K562 (cell line): ENCODE results near the gene DSTYK. TPM values are rescaled to one million over a fixed set of nuclear protein-coding genes. Genes with fewer than 3 reads are reported as not detected.
A peak's percentile ranks its signal among the peaks of the same experiment; 100 is the strongest.

Source experiments
- ARHGAP35 ChIP-seq: fragments of 450-650 bp; IDR thresholded peaks from 2 replicates; pipeline ENCODE4 v1.6.1; 2018; ENCODE audit not compliant: partially characterized antibody
- CREBBP ChIP-seq: IDR thresholded peaks from one replicate; pipeline ENCODE4 v1.6.1; 2012; ENCODE audit warnings: low read depth, mild to moderate bottlenecking, control low read depth, inconsistent platforms, low read length
- DNMT1 ChIP-seq: fragments of 450-650 bp; IDR thresholded peaks from 2 replicates; pipeline ENCODE4 v1.6.1; 2016; ENCODE audit warnings: antibody characterized with exemption, mild to moderate bottlenecking
- ELF4 ChIP-seq: fragments of 450-650 bp; formaldehyde crosslinking; IDR thresholded peaks from 2 replicates; pipeline ENCODE4 v1.4.0; 2022; ENCODE audit warnings: missing genetic modification characterization
- FOXA3 ChIP-seq, 2 experiments: fragments of 450-650 bp in 1 of 2; sonication (generic) in 1 of 2; formaldehyde crosslinking; IDR thresholded peaks in 1 of 2; conservative IDR thresholded peaks in 1 of 2; 2 replicates each; pipeline versions ENCODE4 v1.4.0 to v1.8.0; 2020 to 2022; ENCODE audit warnings: mild to moderate bottlenecking in 2 of 2, missing genetic modification reagents in 1 of 2
- FOXK1 ChIP-seq: sonication (generic); formaldehyde crosslinking; IDR thresholded peaks from 2 replicates; pipeline ENCODE4 v1.8.0; 2022; ENCODE audit warnings: missing genetic modification reagents, mild to moderate bottlenecking, borderline replicate concordance
- HDAC2 ChIP-seq: fragments of 450-650 bp; IDR thresholded peaks from 2 replicates; pipeline ENCODE4 v1.6.1; 2016; ENCODE audit warnings: mild to moderate bottlenecking
- KHSRP ChIP-seq: fragments of 450-650 bp; IDR thresholded peaks from 2 replicates; pipeline ENCODE4 v1.6.1; 2017
- MCM5 ChIP-seq: fragments of 450-650 bp; IDR thresholded peaks from 2 replicates; pipeline ENCODE4 v1.6.1; 2016; ENCODE audit warnings: low read depth
- NBN ChIP-seq: fragments of 450-650 bp; IDR thresholded peaks from 2 replicates; pipeline ENCODE4 v1.6.1; 2016; ENCODE audit warnings: low read depth, mild to moderate bottlenecking
- NFIC ChIP-seq: fragments of 450-650 bp; IDR thresholded peaks from 2 replicates; pipeline ENCODE4 v1.6.1; 2017; ENCODE audit warnings: mild to moderate bottlenecking, inconsistent platforms
- NFXL1 ChIP-seq: fragments of 450-650 bp; formaldehyde crosslinking; IDR thresholded peaks from 2 replicates; pipeline ENCODE4 v1.4.0; 2021; ENCODE audit warnings: mild to moderate bottlenecking
- POU5F1 ChIP-seq: fragments of 150-350 bp; IDR thresholded peaks from 2 replicates; pipeline ENCODE4 v1.6.1; 2014; ENCODE audit warnings: borderline replicate concordance, low read length, low read depth, mild to moderate bottlenecking; ENCODE audit not compliant: partially characterized antibody
- RBM34 ChIP-seq: fragments of 200-400 bp; formaldehyde crosslinking; IDR thresholded peaks from 2 replicates; pipeline ENCODE4 v1.6.1; 2018; ENCODE audit warnings: low read length, borderline replicate concordance; ENCODE audit not compliant: insufficient read depth
- SIX5 ChIP-seq, 2 experiments: IDR thresholded peaks; 2 replicates each; pipeline ENCODE4 v1.6.1; 2011; ENCODE audit warnings: low read length in 2 of 2, borderline replicate concordance in 1 of 2, low read depth in 1 of 2, mild to moderate bottlenecking in 1 of 2, moderate library complexity in 1 of 2; ENCODE audit not compliant: insufficient read depth in 1 of 2
- SMARCA4 ChIP-seq: fragments of 450-650 bp; IDR thresholded peaks from 2 replicates; pipeline ENCODE4 v1.6.1; 2016
- SP1 ChIP-seq: sonication (generic); formaldehyde crosslinking; IDR thresholded peaks from 2 replicates; pipeline ENCODE4 v1.8.1; 2022; ENCODE audit warnings: mild to moderate bottlenecking, missing genetic modification reagents
- TRIM28 ChIP-seq: fragments of 450-650 bp; IDR thresholded peaks from 2 replicates; pipeline ENCODE4 v1.6.1; 2017
- ZNF133 ChIP-seq: fragments of 250-450 bp; sonication (Bioruptor Pico); IDR thresholded peaks from 2 replicates; pipeline ENCODE4 v1.4.0; 2020; ENCODE audit warnings: mild to moderate bottlenecking
- ZNF24 ChIP-seq: fragments of 450-650 bp; IDR thresholded peaks from 2 replicates; pipeline ENCODE4 v1.6.1; 2016
- ZNF41 ChIP-seq: fragments of 250-450 bp; sonication (Bioruptor Pico); conservative IDR thresholded peaks from 2 replicates; pipeline ENCODE4 v1.4.0; 2020; ENCODE audit warnings: mild to moderate bottlenecking
- ZNF57 ChIP-seq: fragments of 450-650 bp; formaldehyde crosslinking; IDR thresholded peaks from 2 replicates; pipeline ENCODE4 v1.4.0; 2020; ENCODE audit warnings: mild to moderate bottlenecking, moderate library complexity
- ZNF785 ChIP-seq: fragments of 250-450 bp; sonication (Bioruptor Pico); IDR thresholded peaks from 2 replicates; pipeline ENCODE4 v1.4.0; 2020; ENCODE audit warnings: mild to moderate bottlenecking
- polyA plus RNA-seq, 8 experiments: library from polyadenylated mRNA; depleted of rRNA in 4 of 8; stranded (reverse) in 5 of 8; unstranded in 3 of 8; fragments of >200 nt; fragmentation: Nextera tagmentation in 2 of 8; fragmentation: Illumina TruSeq in 1 of 8; extraction: Ambion mirVana in 2 of 8; extraction: Trizol in 1 of 8; gene quantifications; 2 replicates each; pipeline versions ENCODE4 v1.2.1 to v1.2.3, GENCODE V29; 2011 to 2014; ENCODE audit warnings: inconsistent platforms in 1 of 8, missing spikeins in 1 of 8
- total RNA-seq, 7 experiments: library from RNA; depleted of rRNA in 6 of 7; stranded (reverse); fragments of >200 nt in 6 of 7; fragmentation: Illumina TruSeq in 2 of 7; extraction: Trizol in 2 of 7; gene quantifications; 2 replicates each; pipeline versions ENCODE4 v1.2.1 to v1.2.3, GENCODE V29; 2011 to 2021; ENCODE audit warnings: low replicate concordance in 1 of 7
- TF ChIP-seq, protein P1 (sequence below): fragments of 450-650 bp; formaldehyde crosslinking; conservative IDR thresholded peaks from 2 replicates; pipeline ENCODE4 v1.4.0; 2022; ENCODE audit warnings: mild to moderate bottlenecking, missing genetic modification characterization
- TF ChIP-seq, protein P2 (sequence below): fragments of 450-650 bp; IDR thresholded peaks from 2 replicates; pipeline ENCODE4 v1.6.1; 2017; ENCODE audit warnings: mild to moderate bottlenecking, moderate library complexity
- TF ChIP-seq, protein P3 (sequence below): fragments of 250-450 bp; sonication (Bioruptor Pico); IDR thresholded peaks from 2 replicates; pipeline ENCODE4 v1.9.0; 2021; ENCODE audit warnings: mild to moderate bottlenecking
- TF ChIP-seq, protein P4 (sequence below): sonication (generic); formaldehyde crosslinking; IDR thresholded peaks from 2 replicates; pipeline ENCODE4 v1.8.0; 2022; ENCODE audit warnings: mild to moderate bottlenecking, missing genetic modification reagents
- TF ChIP-seq, protein P5 (sequence below): sonication (generic); formaldehyde crosslinking; IDR thresholded peaks from 2 replicates; pipeline ENCODE4 v1.8.1; 2022; ENCODE audit warnings: missing genetic modification reagents

The DSTYK gene
- total and polyA plus RNA-seq, 9 of the 15 experiments (the other 6 are each of a cell fraction or from before 2014, with no cell fraction given), result 4.2 to 7.1 (median 6.2) TPM

DNA sequence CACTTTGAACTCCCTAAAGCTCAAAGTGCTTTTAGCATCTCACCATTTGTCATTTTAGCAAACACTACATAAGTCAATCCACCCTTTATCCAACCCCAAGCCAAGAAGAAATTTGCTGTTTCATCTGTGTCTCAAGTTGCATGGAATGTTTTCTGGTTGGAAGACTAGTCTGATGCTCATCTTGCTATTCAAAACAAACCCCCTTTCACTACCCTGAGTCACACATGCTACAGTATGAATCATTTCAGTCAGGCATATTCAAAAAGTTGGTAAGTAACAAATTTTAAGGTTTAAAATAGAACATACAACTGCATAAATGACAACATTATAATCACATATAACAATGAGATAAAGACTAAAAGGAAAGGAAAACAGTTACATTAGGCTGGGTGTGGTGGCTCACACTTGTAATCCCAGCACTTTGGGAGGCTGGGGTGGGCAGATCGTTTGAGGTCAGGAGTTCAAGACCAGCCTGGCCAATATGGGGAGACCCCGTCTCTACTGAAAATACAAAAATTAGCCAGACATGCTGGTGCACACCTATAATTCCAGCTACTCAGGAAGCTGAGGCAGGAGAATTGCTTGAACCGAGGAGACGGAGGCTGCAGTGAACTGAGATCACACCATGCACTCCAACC, 38.7 kb downstream of the DSTYK start (continued):
- TF ChIP-seq FOXA3 (CRISPR knock-in tag; conservative IDR thresholded peaks at IDR 0.05 in 1 of 2, IDR thresholded peaks at IDR 0.05 in 1 of 2) (no peak), SP1 (no peak), TRIM28 (peak; percentile 55; the same call in 1 of the 2 replicates), DNMT1 (no peak), ZNF41 (CRISPR knock-in tag) (no peak), POU5F1 (no peak), NFIC (no peak), ZNF785 (CRISPR knock-in tag) (no peak), HDAC2 (peak; percentile 61; the same call in 1 of the 2 replicates), NBN (no peak), ELF4 (CRISPR knock-in tag) (no peak), KHSRP (no peak), ZNF24 (no peak), ZNF133 (CRISPR knock-in tag) (no peak), MCM5 (no peak), FOXK1 (CRISPR knock-in tag) (no peak), NFXL1 (CRISPR knock-in tag) (no peak), SMARCA4 (peak; percentile 86), ZNF57 (CRISPR knock-in tag) (no peak), SIX5 (IDR thresholded peaks at IDR 0.05; ENCODE audit: borderline replicate concordance in 1 of 2, insufficient read depth in 1 of 2, low read depth in 1 of 2, low read length in 2 of 2) (no peak), CREBBP (no peak), ARHGAP35 (no peak), RBM34 (no peak)
- TF ChIP-seq, protein P1, sequence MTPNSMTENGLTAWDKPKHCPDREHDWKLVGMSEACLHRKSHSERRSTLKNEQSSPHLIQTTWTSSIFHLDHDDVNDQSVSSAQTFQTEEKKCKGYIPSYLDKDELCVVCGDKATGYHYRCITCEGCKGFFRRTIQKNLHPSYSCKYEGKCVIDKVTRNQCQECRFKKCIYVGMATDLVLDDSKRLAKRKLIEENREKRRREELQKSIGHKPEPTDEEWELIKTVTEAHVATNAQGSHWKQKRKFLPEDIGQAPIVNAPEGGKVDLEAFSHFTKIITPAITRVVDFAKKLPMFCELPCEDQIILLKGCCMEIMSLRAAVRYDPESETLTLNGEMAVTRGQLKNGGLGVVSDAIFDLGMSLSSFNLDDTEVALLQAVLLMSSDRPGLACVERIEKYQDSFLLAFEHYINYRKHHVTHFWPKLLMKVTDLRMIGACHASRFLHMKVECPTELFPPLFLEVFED, result no peak
- TF ChIP-seq, protein P2, sequence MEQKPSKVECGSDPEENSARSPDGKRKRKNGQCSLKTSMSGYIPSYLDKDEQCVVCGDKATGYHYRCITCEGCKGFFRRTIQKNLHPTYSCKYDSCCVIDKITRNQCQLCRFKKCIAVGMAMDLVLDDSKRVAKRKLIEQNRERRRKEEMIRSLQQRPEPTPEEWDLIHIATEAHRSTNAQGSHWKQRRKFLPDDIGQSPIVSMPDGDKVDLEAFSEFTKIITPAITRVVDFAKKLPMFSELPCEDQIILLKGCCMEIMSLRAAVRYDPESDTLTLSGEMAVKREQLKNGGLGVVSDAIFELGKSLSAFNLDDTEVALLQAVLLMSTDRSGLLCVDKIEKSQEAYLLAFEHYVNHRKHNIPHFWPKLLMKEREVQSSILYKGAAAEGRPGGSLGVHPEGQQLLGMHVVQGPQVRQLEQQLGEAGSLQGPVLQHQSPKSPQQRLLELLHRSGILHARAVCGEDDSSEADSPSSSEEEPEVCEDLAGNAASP, result no peak
- TF ChIP-seq, protein P3, sequence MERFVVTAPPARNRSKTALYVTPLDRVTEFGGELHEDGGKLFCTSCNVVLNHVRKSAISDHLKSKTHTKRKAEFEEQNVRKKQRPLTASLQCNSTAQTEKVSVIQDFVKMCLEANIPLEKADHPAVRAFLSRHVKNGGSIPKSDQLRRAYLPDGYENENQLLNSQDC (CRISPR knock-in tag), result no peak
- TF ChIP-seq, protein P4, sequence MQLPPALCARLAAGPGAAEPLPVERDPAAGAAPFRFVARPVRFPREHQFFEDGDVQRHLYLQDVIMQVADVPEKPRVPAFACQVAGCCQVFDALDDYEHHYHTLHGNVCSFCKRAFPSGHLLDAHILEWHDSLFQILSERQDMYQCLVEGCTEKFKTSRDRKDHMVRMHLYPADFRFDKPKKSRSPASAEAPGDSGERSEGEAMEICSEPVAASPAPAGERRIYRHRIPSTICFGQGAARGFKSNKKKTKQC, result no peak
- TF ChIP-seq, protein P5, sequence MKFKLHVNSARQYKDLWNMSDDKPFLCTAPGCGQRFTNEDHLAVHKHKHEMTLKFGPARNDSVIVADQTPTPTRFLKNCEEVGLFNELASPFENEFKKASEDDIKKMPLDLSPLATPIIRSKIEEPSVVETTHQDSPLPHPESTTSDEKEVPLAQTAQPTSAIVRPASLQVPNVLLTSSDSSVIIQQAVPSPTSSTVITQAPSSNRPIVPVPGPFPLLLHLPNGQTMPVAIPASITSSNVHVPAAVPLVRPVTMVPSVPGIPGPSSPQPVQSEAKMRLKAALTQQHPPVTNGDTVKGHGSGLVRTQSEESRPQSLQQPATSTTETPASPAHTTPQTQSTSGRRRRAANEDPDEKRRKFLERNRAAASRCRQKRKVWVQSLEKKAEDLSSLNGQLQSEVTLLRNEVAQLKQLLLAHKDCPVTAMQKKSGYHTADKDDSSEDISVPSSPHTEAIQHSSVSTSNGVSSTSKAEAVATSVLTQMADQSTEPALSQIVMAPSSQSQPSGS (CRISPR knock-in tag), result no peak
